ENCODE data around the gene COL4A2.

The COL4A2 gene

DNA sequence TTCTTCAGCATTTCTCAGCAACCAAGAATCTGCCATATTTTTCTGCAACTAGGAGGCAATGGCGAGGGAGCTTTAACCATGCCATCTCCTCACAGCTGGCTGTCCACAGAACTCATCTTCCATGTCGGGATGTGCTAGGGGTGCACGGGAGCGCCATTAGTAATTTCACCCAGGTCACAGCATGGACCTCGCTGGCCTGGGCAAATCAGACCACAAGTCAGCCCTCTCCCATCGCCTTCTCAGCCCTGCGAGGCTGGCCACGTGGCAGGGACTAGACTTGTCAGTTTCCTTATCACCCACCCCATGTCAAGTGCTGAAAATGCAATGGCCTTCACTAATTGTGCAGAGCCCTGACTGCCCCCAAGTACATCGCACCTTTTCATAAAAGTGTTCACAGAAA, 15.8 kb upstream of the COL4A2 start:
- no peak for DNase-seq

DNA sequence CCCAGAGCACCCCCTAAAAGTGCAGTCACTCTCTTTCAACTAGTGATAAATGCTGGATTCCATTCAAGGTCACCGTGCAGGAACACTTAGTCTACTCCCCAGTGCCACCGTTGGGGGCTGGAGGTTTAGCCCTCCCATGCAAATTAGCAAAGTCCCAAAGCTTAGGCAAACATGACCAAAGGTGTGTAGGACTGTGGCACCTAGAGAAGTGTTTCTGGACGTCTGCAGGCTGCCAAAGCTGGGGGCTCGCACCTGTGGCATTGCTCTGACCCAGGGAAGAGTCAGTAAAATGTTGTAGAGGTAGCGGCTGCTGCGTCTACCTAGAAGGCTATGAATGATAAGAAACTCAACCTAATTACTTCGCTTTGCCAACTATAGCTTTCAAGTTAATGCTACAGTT, 14.0 kb upstream of the COL4A2 start:
- DNase-seq = no peak

DNA sequence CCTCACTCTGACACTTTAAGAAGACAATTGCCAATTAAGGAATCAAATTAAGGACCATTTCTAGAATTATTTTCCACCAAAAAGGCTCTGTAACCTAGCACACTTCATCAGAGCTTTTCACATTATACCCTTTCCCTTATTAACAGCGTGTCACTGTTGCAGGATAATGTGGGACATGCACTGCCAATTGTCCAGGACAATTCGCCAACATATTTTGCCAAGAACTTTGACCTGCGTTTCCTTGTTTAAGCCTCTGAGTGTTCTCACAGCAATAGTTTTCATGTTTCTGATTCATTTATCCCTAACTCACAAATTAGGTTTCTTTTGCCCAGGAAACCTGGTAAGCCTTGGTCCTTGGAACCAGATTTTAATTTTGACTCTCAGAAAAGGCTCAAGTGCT, 13.4 kb upstream of the COL4A2 start:
- DNase-seq = no peak

DNA sequence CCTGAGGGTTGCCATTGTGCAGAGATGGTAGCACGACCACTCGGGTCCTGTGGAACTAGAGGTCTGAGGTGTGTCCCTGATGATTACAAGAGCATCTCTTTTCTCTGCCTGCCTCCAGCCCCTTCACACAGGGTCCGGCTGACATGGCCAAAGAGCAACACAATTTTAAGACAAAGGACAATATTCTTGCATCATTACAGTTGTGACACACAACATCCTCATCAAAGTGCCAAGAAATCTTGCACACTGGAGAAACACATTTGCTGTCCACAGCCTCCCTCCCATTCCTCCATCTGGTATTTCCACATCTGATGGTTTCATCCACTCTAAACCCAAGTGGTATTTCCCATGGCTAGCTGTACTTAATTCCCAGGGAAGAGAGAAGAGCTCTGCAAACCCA, 12.9 kb upstream of the COL4A2 start:
- DNase-seq = no peak

DNA sequence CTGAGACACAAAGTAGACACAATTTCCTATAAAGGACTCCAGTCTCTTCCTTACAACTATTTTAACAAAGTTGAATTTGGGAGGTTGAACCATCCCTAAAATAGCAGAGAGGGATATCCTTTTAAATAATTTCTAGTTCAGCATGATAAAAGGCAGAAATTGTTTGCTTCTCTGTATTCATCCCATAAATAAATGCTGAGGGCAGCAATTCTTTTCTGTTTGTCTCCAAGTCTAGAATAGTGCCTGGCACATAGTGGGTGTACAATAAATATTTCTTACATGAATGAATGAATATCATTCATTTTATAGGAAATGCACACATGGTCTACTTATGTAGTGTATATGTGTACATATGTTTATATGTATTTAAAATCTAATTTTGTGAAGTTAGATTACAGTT, 12.5 kb upstream of the COL4A2 start:
- no peak for DNase-seq

DNA sequence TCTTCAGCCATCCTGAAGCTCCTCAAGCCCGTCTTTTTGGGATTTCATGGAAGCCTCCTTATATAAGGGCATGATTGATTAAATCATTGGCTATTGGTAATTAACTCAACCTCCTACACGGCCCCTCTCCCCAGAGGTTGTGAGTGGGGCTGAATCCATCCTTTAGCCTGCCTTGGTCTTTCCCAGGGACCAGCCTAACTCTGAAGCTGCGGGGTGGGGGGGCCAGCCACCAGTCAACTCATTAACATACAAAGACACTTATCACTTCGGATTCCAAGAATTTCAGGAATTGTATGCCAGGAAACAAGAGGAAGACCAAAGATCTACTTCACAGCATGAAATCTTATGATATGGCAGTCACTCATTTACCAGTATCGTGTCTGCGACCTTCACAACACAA, 10.1 kb upstream of the COL4A2 start:
- DNase-seq = no peak

DNA sequence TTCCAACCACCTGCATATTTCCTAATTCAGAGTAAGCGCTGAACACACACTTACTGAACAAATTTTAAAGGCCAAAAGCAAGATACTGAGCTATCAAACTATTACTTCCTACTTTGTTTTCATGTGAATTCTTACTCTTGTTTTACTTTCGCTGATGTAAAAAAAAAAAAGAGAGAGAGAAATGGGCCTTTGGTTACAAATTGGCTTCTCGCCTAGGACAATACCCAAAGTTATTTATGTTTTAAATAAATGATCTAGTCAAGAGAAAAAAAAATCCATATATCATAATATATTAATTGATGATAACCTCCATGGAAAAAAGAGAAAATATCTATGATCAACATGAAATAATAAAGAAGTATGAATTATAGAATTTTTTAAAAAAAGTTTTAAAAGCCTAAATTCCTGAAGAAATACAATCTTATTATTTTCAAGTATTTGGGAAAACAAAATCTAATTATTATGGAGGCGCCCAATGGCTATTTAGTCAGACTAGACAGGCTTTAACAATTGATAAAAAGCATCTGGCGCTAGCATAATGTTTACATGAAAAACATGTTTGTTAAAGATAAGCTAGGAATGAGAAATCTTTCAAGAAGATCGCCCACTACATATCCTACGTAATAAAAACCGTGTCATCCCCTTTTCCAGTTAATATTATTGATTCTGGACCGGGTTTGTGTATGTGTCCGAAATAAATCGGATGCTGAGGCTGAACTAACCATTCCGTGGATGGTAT, 9.1 kb upstream of the COL4A2 start:
- no peak for DNase-seq

DNA sequence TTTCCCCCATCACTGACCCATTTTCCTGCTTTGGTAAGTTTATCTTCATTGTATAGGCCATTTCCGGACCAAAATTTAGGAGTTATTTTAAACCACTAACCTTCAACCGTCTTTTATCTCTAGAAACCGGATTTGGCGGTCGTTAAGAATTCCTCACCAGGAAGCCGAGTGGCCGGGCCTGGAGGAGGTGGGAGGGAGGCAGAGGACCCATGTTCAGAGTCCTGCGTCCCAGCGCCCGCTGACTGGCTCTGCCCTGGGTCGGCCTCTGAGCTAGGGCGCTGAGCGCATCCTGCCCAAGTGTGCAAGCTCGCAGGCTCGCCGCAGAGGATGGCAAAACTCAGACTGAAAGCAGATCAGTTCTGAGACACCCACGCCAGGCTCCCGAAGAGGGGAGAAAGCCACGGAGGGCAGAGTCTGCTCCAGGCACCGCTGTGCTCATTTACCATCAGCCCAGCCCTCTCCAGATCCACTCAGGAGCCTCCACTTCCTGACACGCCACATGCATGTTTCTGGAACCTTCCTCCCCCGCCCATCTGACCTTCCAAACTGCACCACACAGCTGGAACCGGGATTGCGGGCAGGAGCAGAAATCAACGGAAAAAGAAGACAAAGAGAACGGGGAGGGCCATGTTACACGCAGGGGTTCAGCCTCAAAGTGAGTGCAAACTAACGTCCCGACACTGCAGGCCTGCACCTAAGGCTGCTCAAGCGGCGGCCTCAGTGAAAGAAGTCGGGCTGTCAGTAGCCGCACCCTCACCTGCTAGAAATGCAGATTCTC, 8.4 kb upstream of the COL4A2 start:
- DNase-seq = no peak

DNA sequence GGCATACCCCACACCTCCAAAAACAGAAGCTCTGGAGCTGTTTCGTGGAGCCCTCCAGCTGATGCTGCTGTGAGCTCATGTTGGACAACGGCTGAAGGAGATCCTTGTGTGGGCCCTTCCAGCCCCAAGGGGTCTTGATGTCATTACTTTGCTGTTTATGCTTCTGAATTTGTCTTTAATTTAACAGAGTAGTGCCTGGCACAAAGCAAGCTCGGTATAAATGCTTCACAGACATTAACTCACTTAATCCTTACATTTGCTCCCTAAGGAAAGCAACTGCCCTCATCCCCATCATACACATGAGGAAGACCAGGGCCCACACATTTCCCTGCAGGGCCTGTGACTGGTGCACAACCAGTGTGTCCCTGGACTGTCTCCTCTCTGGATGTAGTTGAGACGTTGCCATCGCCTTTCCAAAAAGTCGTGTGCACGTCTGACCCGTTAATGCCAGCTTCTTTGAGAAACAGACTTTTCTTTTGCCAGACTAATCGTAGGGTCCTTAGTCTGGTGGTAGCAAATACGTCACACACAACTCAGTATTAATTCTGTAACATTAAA, 7.7 kb upstream of the COL4A2 start:
- no peak for DNase-seq

DNA sequence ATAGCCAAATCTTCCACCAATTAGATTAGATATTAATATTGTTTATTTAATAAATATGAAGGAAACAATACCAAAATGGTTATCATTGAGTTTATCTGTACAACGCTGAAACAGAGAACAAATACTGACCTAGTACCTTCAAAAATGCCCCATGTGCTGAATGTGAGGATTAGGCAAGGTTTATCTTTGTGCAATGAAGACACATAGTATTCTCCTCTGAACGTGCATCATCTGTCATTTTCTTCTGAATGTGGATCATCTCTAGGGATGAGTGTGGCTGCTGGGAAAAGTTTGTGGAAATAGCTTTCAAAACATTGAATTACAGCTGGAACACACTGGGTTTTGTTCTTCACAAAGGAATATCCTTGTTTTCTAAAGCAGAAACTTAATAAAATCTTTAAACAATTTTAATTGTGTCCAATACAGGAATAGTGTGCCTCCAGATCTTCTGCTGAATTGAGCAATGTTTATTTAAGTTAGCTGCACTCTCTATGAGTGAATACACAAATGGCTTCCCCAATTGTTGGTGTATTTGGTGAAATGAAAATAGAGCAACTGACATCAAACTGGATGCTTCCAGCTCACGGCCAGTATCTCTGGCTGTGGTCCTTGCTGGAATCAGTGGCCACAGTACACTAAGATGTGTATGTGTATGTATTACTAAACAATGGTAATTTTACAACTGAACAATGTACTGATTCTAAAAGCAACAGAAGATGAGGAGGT, 6.8 kb upstream of the COL4A2 start:
- no peak for DNase-seq

DNA sequence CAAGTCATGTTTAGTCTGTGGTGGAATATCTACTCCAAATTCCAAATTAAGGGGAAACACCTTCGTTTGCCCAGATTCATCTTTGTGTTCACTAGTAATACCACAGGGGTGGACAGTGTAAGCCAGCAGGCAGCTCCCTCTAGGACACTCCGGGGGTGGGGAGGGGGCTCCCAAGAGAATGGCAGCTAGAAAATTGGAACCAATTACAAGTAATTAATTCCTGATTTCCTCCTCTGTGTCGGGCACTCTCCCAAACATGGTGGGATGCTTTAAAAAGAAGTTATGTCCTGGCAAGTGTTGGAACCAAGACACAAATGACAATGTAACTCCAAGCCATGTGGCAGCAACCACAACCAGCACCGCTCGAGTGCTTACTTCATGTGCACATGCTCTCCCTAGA, 6.0 kb upstream of the COL4A2 start:
- no peak for DNase-seq

DNA sequence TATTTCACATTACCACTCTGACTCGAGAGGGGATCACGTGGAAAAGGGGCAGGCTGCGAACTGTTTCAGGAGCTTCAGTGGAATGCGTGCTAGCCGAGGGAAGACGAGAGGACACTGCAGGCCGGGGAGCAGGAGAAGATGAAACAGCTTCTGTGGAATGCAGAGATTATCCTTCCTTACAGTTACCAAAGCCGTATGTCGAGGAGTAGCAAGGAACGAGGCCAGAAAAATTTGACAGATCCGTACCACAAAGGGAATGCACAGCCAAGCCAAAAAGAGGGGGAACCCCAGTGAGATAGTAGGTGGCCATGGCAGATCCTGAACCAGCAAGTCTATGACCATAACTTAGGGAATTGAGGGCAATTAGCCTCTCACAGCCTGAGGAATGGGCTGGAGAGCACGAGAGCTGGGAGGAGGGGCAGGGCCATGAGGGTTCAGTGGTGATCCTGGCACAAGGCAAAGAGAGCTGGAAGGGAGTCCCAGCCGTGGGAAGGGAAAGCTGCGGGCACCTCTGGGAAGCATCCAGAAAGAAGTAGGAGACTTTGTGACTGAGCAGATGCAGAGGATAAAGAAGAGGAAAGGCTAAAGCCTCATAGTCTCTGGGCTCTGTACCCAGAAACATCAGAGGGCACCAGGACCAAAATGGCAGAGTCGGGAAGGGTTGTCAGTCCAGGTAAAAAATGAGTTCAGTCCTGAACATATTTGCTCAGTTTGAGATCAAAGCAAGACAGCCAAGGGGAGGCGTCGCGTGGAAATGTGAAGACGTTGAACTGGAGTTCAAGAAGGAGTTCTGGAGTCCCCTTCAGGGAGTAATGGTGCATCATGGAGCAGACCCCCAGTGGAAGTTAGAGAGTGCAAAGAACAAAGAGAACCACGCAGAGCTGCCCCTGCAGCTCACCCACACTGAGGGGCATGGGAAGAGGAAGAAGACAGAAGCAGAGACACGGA, 5.2 kb upstream of the COL4A2 start:
- DNase-seq = no peak

DNA sequence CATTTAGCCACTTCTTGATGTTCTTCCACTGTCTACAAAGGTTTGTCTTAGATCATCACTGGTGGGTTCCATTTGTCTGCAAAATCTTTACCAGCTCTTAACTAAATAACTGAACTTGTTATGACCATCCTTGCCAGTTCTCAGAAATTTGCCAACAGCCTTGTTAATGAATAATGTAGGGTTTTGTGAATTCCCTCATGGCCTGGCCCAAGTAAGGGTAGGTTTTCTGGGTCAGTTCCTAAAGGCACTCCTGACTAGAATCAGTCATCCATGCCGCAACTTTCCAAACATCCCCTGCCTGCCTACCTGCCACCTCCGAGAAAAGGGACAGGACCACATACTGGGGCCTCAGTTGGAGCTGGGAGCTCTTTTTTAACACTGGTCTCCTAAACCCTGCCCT, 4.1 kb upstream of the COL4A2 start:
- DNase-seq = no peak

DNA sequence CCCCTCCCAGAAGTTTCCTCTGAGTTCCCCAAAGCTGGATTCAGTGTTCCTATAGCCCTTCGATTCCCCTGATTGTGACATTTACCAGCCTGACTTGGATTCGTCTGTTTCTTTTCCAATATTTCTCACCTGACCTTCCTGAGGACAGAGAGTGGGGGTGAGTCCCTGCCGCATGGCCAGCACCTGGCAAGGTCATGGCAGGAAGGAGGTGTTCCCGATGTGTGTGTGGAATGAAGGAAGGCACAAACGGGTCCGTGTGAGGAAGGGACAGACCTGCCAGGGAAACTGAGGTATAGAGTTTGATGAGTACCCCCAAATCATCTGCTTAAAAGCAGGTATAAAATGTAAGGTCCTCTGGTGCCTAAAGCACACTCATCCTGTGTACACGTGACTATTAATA, 3.4 kb upstream of the COL4A2 start:
- no peak for DNase-seq

DNA sequence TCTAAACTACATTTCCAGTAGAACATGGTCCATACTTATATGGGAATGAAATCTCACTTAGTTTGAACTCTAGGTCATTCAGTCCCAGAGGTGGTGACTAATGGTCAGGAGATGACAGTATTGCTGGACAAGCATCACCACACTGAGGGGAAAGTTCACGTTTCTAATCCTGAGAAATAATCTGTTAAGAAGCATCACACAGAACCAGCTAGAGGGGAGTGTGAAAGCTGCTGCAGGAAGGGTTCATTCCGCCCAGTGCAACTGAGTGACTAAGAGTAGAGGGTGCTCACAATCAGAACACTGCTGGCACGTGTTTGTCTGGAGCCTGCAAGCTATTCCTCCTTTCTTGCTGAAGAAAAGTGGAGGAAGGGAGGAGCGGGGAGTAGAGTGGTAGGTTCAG, 2.8 kb upstream of the COL4A2 start:
- no peak for DNase-seq

DNA sequence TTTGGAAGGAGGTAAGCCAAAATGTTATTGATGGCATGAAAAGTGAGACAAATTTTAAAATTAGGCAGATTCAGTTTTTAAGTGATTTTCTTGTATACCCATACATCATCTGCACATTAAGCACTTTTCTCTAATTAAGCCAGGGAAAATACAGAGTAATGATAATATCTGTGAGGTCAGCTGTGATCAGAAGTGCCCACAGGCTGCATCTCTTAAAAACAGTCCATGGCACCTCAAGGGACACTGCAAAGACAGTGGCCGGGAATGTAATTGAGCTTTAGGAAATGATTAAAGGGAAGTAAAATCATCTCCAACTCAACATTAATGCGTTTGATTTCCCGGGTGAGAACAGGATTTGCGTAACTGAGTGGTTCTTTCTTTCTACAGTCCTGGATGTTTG, 2.1 kb upstream of the COL4A2 start:
- DNase-seq = no peak

DNA sequence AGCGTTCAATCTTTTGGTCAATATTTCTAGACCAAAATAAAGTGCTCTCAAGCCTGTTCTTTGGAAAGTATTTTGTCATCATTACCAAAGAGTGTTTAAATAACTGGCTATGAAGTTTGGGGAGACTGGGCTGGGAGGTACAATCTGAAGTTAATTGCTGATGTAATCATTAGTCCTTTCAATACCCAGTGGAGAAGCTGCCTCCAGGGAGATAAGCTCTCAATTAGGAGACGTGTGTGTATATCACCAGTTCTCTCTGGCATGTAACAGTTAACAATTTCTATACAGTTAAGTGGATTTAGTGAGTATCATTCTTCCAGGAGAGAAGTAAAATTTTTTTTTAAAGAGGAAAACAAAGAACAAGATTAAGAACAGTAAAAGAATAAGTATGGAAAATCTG, 1.5 kb upstream of the COL4A2 start:
- no peak for DNase-seq

DNA sequence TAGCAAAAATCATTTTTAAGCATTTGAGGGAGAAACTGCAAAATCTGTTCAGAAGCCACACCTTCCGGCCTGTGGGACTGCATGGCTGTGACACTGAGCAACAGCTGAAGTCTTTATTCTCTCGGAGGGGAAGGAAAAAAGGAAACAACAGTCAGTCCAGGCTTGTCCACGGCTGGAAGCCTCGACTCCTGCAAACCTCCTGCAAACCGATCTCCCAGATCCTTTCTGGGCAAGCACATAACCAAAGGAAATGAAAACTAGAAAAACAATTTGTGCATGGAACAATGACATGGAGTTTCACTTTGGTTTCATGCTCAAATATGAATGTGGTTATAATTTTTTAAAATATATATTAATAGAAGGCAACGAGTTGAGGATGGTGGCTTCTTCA, 1.1 kb upstream of the COL4A2 start:
- no peak for DNase-seq

DNA sequence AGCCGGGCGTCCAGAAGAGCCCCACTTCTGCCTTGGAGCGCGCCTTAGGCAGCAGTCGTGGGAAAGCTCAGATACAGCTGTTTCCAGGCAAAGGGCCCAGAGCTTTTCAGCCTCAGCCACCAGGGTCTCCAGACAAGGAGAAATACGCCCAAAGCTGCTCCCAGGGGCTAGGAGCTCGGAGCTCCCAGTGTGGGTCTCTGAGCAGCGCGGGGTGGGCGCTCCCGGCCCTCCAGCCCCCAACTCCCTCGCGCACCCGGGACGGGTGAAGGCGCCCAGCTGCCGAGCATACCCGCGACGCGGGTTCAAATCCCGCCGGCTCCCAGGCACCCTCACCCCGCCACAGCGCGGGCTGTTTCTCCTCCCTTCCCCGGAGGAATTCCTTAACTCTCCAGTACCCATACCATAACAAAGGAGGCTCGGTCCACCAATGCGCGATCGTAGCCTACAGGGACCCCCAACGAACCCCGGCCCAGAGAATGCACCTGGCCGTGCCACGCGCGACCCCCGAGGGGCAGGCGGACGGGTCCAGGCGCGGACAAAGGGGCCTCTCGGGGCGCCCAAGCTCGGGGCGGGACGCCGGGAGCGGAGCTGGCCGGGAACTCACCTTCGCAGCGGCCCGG, 634 bp upstream of the COL4A2 start:
- DNase-seq = no peak

DNA sequence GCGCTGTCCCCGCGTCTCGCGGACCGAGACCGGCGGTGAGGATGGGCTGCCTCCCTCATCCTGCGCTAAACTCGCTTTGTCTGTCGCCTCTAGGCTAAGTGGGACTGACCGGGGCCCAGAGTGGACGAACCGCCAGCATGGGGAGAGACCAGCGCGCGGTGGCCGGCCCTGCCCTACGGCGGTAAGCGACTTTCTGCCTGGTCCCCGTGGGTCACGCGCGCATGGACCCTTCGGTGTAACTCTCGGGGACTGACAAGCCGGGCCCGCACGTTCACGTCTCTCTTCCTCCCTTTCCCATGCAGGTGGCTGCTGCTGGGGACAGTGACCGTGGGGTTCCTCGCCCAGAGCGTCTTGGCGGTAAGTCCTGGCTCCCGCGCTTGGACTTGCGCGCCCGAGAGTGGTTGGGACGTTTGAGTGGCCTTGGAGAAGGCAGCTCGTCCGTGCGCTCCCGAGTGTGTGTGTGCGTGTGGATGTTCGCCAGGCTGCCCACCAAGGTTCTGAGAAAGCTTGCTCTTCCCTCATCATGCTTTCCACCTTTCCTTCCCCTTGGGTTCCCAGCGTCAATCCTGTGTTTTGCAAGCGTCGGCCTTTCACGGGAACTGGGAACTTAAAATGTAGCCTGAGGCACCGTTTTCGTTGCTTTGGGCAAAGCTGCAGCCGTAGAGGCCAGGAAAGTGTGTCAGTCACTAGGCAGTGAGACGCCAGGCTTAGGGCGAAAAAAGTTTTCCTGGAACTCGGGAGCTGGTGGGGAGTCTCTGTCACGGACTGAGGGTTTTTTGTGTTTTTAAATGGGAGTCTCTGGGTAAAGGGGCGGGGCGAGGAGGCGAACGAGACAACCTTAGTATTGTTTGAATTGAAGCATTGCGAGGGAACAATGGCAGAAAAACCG, 927 bp downstream of the COL4A2 start:
- DNase-seq = no peak

All from KG1 (cell line).